NCI-H748 treated with DMSO at 0.1 percent for 48 hours (cell line): ENCODE measurements around the gene CHD9.
"Not testable (repeated sequence)": the region's sequence is repeated elsewhere in the genome, so short reads cannot be mapped to it uniquely, and the experiment has no call there.

Source experiments
- DNase-seq: peaks from one replicate; lab custom pipeline; 2025; lab: John Stamatoyannopoulos, UW

CHD9 gene

DNA sequence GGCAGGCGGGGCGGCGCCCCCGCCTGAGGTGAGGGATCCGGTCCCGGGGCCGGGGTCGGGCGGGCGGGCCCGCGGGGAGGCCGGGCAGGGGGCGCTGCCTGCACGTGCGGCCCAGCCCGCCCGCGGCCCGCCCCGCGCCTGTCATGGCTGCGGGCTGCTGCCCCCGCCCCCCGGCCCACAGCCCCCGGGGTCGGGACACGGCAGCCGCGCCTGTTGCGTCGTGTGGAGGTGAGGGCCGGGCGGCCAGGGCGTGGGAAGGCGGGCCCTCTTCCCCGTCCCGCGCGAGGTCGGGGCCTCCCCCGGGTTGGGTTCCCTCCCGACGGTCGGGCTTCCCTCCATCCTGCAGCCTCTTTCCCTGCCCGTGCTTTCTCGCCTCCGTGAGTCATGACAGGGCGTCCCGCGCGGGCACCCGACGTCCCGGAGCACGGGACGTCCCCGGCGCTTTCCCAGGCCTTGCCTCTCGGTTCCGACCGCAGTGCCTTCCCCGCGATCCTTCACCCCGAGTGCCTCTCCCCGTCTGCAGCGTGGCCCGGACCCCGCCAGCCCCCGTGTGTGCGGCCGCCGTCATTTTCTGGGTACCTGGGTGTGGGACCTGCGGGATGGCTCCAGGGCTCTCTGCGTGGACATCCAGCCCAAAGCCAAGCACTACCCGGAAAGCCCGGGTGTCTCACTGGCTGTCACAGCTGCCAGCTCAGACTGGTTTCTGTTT, 76.7 kb downstream of the CHD9 start:
- no peak for DNase-seq

DNA sequence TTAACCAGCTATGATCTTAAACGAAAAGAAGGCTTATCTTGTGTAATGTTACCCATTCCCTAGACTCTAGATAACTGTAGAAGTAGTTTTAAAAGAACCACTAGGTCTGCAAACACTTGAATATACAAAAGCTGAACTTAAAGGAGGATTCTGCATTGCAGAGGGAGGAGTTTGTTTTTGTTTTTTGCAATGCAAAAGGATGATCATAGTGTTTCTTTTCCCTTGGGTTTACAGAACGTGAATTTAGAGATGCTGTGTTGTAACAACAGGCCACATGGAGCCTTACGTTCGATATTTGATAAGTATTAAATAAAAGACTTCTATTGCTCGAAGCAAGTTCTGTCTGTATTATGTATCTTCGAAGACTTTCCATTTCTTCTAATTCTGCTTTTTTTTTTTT, 77.6 kb downstream of the CHD9 start:
- DNase-seq, result no peak

DNA sequence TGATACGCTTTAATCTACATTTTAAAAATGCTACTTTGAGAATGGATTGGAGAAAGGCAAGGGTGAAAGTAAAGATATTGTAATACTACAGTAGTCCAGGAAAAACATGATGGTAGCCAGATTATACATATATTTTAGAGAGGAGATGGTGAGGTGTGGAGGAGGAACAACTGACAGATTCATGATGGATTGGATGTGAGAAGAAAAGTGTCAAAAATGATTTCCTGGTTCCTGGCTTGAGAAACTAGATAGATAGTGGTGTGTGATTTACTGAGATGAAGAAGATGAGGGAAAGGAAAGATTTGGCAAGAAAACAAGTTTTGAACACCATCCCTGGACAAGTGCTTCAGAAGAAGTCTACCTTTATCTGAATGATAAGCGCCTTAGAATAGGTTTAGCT, 80.5 kb downstream of the CHD9 start:
- DNase-seq, result no peak

DNA sequence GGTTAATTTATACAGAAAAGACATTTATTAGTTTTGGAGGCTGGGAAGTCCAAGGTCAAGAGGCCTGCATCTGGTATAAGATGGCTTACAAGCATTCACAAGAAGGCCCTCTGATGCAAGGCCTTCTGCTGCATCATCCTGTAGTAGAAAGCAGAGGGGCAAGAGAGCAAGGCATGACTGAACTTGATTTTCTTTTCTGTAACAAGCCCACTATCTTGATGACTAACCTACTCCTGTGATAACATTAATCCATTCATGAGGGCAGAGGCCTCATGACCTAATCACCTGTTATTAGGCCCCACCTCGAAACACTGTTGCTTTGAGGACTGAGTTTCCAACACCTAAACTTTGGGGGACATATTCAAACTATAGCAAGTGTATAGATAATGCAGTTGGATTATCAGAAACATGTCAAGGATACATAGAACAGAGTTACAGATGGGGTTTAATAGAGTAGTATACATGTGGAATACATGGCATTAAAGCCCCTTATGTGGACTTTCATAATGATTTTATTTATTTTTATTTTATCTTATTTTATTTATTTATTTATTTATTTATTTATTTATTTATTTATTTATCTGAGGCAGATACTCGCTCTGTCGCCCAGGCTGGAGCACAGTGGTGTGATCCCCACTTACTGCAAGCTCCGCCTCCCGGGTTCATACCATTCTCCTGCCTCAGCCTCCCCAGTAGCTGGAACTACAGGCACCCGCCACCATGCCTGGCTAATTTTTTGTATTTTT, 88.2 kb downstream of the CHD9 start:
- DNase-seq, result no peak

DNA sequence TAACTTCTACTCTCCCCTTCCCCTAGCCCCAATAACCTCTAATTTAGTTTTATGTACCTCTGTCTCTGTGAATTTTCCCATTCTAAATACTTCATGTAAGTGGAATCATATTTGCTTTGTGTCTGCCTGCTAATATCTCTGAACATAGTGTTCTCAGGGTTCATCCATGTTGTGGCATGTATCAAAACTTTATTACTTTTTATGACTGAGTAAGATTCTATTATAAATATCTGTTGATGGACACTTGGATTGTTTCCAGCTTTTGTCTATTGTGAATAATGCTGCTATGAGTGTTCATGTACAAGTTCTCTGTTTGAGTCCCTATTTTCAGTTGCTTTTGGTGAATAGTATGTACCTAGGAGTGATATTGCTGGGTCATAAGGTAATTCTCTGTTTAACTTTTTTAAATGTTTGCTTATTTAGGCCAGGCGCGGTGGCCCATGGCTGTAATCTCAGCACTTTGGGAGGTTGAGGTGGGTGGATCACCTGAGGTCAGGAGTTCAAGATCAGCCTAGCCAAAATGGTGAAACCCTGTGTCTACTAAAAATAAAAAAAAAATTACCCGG, 92.8 kb downstream of the CHD9 start:
- no peak for DNase-seq

DNA sequence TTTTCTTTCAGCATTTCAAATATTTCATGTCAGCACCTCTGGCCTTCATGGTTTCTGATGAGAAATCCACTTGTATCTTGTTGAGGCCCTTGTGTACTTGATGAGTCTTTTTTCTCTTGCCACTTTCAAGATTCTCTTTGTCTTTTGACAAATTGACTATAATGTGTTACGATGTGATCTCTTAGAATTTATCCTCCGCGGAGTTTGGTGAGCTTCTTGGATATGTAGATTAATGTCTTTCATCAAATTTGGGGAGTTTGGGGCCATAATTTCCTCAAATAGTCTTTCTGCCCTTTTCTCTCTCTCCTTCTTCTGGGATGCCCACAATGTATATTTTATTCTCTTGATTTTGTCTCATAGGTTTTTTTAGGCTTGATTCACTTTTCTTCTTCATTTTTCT, 96.0 kb downstream of the CHD9 start:
- DNase-seq, result no peak

DNA sequence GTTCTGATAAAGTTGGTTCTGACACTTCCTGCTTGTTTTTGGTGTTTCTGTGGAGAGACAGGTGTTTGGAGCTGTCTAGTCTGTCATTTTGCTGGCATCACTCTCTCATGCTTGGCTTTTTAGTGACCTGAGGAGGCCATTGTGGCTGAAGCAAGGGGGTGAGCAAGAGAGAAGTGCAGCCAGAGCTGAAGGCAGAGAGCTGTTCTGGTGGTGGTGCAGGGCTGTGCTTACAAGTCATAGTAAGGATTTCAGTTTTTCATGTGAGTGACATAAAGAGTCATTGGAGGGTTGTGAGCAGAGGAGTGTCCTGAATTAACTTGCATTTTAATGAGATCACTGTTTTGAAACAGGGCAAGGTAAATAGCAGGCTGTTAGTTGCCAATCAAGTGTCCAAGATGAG, 97.5 kb downstream of the CHD9 start:
- no peak for DNase-seq

DNA sequence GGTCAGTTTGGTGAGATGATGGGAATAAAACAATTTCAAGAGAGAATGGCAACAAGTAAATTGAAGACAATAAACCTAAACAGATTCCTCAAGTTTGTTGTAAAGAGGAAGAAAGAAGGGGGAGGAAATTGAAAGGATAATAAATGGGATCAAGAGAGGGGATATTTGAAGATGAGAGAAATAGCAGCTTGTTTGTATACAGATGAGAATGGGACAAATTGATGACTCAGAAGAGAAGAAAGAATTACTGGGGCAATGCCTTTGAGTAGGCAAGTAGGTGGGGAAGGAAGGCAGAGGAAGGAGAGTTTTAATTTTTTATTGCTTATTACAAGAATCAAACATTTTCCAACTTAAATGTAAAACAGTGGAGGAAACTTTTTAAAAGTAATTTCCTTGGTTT, 98.3 kb downstream of the CHD9 start:
- no peak for DNase-seq

DNA sequence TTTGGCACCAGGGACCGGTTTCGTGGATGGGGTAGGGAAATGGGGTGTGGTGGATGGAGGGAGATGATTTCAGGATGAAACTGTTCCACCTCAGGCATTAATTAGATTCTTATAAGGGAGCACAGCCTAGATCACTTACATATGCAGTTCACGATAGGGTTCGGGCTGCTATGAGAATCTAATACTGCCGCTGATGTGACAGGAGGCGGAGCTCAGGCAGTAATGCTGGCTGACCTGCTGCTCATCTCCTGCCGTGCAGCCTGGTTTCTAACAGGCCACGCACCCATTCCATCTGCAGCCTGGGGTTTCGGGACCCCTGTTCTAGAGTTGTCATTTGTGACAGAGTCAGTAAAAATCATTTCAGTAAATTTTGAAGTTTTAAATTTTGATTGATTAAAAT, 99.7 kb downstream of the CHD9 start:
- DNase-seq, result no peak

DNA sequence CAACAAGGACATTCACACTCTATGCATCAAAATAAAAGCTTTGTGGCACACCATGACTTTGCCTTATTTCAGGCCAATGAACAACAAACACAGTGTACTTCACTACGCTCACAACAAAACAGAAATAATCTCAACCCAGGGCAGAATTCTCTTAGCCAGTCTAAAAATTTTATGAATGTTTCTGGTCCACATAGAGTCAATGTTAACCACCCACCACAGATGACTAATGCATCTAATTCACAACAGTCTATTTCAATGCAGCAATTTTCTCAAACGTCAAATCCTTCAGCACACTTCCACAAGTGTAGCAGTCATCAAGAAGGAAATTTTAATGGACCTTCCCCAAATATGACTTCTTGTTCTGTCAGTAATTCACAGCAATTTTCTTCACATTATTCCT, 101.7 kb downstream of the CHD9 start:
- no peak for DNase-seq

DNA sequence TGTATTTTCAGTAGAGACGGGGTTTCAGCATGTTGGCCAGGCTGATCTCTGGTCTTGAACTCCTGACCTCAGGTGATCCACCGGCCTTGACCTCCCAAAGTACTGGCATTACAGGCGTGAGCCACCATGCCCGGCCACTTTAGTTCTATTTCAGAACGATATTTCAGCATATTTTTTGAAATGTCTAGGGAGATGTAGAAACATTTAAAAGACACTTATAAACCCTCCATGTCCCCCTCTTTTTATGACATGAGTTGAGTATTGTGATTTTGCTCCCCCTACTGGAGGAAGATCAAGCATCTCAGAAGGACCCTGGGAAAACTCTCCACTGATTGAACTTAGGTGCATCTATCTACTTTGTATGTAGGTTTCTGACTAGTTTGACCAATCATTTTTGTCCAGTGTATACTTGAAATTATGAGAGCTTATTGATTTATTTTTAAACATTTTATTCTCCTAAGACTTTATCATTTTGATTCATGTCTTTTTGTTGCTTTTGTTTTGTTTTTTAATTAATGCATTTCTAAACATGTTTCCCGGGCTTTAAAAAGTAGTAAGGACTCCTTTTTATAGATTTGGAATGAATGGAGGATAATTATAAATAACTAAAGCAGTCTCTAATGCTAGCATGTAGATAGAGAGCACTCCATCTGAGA, 105.1 kb downstream of the CHD9 start:
- peak; percentile 3 for DNase-seq

DNA sequence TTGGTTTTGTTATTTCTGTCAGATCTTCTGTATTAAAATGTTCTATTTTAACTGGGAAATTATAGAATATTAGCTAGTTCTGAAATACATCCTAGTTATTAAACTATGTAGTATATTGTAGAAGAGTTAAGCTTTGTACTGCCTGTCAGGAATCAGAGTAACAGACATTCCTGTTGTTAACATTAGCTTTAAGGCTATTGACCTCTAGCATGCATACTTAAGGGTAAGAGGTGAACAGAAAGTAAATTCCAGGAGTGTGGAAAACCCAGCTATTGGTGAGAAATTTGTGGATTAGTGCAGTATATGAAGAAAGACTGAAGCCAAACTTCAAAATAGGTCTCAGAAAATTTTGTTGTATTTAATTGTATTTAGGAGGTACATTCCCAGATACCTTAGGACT, 111.3 kb downstream of the CHD9 start:
- DNase-seq, result no peak

DNA sequence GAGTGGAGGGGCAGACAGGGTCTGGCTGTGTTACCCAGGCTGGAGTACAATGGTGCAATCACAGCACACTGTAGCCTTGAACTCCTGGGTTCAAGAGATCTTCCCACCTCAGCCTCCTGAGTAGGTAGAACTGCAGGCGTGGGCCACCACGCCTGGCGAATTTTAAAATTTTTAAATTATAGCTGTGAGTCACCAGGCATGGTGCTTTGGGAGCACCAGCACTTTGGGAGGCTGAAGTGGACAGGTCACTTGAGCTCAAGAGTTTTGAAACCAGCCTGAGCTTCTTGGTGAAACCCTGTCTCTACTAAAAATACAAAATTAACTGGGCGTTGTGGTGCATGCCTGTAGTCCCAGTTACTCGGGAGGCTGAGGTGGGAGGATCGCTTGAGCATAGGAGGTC, 114.0 kb downstream of the CHD9 start:
- DNase-seq, result no peak

DNA sequence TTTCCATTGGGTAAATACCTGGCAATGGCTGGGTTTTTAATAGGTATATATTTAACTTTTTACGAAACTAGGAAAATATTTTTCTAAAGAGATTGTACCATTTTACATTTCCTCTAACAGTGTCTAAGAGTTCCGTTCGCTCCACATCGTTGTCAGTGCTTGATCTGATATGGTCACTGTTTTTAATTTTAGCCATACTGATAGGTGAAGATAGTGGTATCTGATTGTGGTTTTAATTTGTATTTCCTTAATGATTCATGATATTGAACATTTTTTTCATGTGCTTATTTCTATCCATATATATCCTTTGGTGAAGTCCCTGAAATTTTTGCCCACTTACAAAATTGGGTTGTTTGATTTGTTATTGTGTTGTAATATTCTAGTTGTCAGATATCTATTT, 117.7 kb downstream of the CHD9 start:
- no peak for DNase-seq

DNA sequence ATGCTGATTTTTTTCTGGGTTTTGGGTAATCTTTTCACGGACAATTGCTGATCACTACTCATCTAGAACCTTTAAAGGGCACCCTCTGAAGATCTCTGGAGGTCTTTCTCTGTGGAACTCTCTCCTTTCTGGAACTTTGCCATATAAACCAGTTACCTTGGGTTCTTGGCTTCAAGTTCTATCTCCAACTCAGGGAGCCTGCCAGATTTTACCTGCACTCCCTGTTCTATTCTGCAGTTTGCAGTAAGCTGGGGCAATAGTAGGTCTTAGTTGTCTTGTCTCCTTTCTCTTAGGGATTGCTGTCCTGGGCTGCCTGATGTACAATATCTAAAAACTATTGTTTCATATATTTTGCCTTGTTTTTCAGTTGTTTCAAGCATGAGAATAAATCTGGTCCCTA, 120.3 kb downstream of the CHD9 start:
- DNase-seq, result no peak

DNA sequence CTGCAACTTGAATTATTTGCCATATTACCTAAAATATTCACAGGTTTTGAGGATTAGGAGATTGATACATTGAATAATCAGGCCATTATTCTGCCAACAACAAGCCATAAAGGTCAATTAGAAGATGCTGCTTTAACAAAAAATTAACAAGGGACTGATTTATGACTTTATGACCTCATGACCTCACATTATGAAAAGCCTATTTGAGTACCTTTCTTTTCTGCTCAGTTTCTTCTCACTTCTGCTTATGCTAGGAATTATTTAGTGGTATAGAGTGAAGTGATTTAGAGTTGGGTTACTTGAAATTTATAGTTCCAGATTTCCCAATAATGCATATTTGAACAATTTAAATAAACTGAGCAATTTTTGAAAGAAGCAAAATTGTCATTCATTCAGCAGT, 121.6 kb downstream of the CHD9 start:
- no peak for DNase-seq

DNA sequence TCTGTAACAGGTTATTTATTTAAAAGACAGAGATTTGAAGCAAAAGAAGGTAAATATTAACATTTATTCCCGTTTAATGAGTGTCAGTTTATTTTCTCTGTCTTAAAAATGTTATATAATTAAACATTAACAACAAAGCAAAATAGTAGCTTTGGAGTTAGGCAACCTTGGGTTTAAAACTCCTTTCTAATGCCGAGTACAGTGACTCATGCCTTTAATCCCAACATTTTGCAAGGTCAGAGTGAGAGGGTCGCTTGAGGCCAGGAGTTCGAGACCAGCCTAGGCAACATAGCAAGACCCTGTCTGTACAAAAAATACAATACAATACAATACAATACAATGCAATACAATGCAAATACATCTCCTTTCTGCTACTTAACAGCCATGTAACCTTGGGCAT, 128.7 kb downstream of the CHD9 start:
- DNase-seq, result no peak

DNA sequence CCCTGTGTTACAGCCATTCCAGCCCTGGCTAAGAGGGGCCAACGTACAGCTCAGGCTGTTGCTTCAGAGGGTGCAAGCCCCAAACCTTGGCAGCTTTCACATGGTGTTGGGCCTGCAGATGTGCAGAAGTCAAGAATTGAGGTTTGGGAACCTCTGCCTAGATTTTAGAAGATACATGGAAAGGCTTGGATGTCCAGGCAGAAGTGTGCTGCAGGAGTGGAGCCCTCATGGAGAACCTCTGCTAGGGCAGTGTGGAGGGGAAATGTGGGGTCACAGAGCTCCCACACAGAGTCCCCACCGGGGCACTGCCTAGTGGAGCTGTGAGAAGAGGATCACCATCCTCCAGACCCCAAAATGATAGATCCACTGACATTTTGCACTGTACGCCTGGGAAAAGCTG, 130.9 kb downstream of the CHD9 start:
- DNase-seq, result not testable (repeated sequence)

DNA sequence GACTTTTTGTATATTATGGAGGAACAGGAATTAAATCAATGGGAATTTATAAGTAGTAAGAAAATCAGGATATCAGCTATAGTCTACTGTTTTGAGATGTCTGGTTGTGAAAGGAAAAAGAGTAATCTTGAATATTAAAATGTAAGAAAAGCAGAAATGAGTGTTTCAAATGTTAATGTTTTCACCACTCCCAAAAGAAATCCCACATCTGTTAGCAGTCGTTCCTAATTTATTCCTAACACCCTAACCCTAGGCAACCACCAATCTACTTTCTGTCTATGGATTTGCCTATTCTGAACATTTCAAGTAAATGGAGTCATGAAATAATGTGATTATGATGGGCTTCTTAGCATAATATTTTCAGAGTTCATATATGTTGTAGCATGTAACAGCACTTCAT, 133.0 kb downstream of the CHD9 start:
- DNase-seq, result no peak

DNA sequence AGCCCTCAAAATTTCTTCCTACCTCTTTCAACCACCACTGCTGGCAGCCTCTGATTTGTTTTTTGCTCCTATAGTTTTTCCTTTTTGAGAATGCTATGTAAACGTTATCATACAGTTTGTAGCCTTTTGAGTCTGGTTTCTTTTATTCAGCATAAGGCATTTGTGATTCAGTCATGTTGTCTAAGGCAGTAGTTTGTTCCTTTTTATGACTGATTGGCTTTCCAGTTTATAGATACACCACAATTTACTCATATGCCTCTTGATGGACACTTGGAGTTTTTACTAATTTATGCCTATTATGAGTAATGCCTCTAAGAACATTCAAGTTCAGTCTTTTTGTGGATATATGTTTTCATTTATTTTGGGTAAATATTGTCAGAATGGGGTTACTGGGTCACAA, 136.6 kb downstream of the CHD9 start:
- DNase-seq, result no peak

DNA sequence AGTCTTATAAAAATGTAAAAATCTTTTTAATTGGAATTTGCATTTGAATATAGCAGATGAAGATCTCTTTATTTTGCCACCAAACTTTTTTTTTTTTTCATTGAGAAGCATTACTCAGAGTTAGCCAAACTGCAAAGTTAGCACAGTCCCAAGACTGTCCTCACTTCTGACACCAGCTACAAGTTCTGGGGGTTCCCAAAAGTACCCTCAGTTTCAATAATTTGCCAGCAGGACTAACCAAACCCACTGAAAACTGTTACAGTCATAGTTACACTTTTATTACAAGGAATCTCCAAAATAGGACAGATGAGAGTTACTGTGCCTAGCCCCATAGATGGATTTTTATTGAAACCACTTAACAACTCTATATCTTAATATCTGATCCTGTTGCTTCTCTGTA, 144.1 kb downstream of the CHD9 start:
- no peak for DNase-seq

DNA sequence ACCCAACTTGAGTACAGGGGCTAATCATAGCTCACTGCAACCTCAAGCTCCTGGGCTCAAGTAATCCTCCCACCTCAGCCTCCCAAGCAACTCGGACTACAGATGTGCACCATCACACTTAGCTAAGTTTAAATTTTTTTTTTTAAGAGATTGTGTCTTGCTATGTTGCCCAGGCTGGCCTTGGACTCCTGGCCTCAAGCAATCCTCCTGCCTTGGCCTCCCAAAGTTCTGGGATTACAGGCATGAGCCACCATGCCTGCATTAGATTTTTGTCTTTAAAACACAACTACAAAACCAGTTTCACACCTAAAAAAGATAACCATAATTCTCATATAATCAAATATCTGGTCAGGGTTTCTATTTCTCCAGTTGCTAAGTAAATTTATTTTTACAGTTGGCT, 147.1 kb downstream of the CHD9 start:
- no peak for DNase-seq

DNA sequence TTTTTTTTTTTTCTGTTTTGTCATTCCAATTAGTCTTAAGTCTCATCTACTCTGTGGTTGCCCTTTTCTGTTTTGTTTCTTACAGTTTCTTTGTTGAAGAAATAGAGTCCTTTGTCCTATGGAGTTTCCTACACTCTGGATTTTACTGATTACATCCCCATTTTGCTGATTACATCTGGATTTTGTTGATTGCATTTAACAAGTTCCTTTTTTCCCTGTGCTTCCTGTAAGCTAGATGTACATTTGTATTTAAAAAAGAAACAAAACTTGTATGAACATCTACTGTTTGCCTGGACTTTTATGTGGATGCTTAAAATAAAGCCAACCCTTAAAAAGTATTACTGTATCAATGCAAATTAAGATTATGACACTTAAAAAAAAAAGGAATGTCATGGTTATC, 147.6 kb downstream of the CHD9 start:
- DNase-seq, result no peak
